Measurements from ENCODE around the gene TNPO2.
"Not testable (repeated sequence)": the region's sequence is repeated elsewhere in the genome, so short reads cannot be mapped to it uniquely, and the experiment has no call there.

Gene TNPO2

GRCh38 chr19:12725612-12726011 lies 1.9 kb upstream of the TNPO2 start:
- Mint-ChIP-seq H3K36me3 (ENCODE audit: low read depth) (peaks cover 22% of the 10 kb centered on the region), H3K4me1 (ENCODE audit: low read depth) (peaks cover 28% of the 10 kb centered on the region)
- not testable (repeated sequence) for H3K9me3 Mint-ChIP-seq; H3K4me3 Mint-ChIP-seq; H3K27ac Mint-ChIP-seq; H3K27me3 Mint-ChIP-seq (ENCODE audit: low read depth)

- peak overlapping the region; percentile 94 for H3K4me3 Mint-ChIP-seq
- H3K4me1 Mint-ChIP-seq (ENCODE audit: low read depth): peaks cover 26% of the 10 kb centered on the region
- H3K27me3 Mint-ChIP-seq (ENCODE audit: low read depth): no peaks in the 10 kb centered on the region
- no peaks in the 10 kb centered on the region for H3K9me3 Mint-ChIP-seq
- H3K27ac Mint-ChIP-seq: peak overlapping the region; percentile 89
- peaks cover 18% of the 10 kb centered on the region for H3K36me3 Mint-ChIP-seq (ENCODE audit: low read depth)
Observed at GRCh38 chr19:12723381-12723640, 421 bp downstream of the TNPO2 start.

GRCh38 chr19:12722566-12723380 lies 959 bp downstream of the TNPO2 start:
- H3K4me1 Mint-ChIP-seq (ENCODE audit: low read depth): peaks cover 26% of the 10 kb centered on the region
- peak overlapping the region; percentile 94 for H3K4me3 Mint-ChIP-seq
- peak overlapping the region; percentile 89 for H3K27ac Mint-ChIP-seq
- H3K9me3 Mint-ChIP-seq: no peaks in the 10 kb centered on the region
- peaks cover 18% of the 10 kb centered on the region for H3K36me3 Mint-ChIP-seq (ENCODE audit: low read depth)
- no peaks in the 10 kb centered on the region for H3K27me3 Mint-ChIP-seq (ENCODE audit: low read depth)

- peak overlapping the region; percentile 92 for H3K27ac Mint-ChIP-seq
- H3K4me1 Mint-ChIP-seq (ENCODE audit: low read depth): peaks cover 26% of the 10 kb centered on the region
- no peaks in the 10 kb centered on the region for H3K27me3 Mint-ChIP-seq (ENCODE audit: low read depth)
- no peaks in the 10 kb centered on the region for H3K9me3 Mint-ChIP-seq
- peak overlapping the region; percentile 94 for H3K4me3 Mint-ChIP-seq
- peaks cover 17% of the 10 kb centered on the region for H3K36me3 Mint-ChIP-seq (ENCODE audit: low read depth)
Observed at GRCh38 chr19:12721656-12722565, 1.8 kb downstream of the TNPO2 start.

GRCh38 chr19:12720851-12721655 lies 2.7 kb downstream of the TNPO2 start:
- Mint-ChIP-seq H3K27ac (peak overlapping the region; percentile 92), H3K36me3 (ENCODE audit: low read depth) (peaks cover 12% of the 10 kb centered on the region)

GRCh38 chr19:12720296-12720695 lies 3.4 kb downstream of the TNPO2 start:
- peak overlapping the region; percentile 85 for H3K4me3 Mint-ChIP-seq
- no peaks in the 10 kb centered on the region for H3K27me3 Mint-ChIP-seq (ENCODE audit: low read depth)
- peak overlapping the region; percentile 76 for H3K27ac Mint-ChIP-seq
- peaks cover 16% of the 10 kb centered on the region for H3K36me3 Mint-ChIP-seq (ENCODE audit: low read depth)
- no peaks in the 10 kb centered on the region for H3K9me3 Mint-ChIP-seq
- peaks cover 26% of the 10 kb centered on the region for H3K4me1 Mint-ChIP-seq (ENCODE audit: low read depth)

More at GRCh38 chr19:12720851-12721655, 2.7 kb downstream of the TNPO2 start:
- Mint-ChIP-seq H3K27me3 (ENCODE audit: low read depth) (no peaks in the 10 kb centered on the region), H3K4me1 (ENCODE audit: low read depth) (peaks cover 26% of the 10 kb centered on the region), H3K4me3 (peak overlapping the region; percentile 93), H3K9me3 (no peaks in the 10 kb centered on the region)

GRCh38 chr19:12715929-12716328 lies 7.8 kb downstream of the TNPO2 start:
- Mint-ChIP-seq H3K9me3 (no peaks in the 10 kb centered on the region), H3K4me1 (ENCODE audit: low read depth) (peaks cover 6% of the 10 kb centered on the region), H3K27ac (no peak overlapping the region), H3K36me3 (ENCODE audit: low read depth) (peaks cover 31% of the 10 kb centered on the region), H3K27me3 (ENCODE audit: low read depth) (no peaks in the 10 kb centered on the region), H3K4me3 (no peak overlapping the region)

- H3K36me3 Mint-ChIP-seq (ENCODE audit: low read depth): peaks cover 36% of the 10 kb centered on the region
- no peak overlapping the region for H3K27ac Mint-ChIP-seq
- no peaks in the 10 kb centered on the region for H3K9me3 Mint-ChIP-seq
- H3K4me1 Mint-ChIP-seq (ENCODE audit: low read depth): no peaks in the 10 kb centered on the region
- H3K4me3 Mint-ChIP-seq: no peak overlapping the region
- H3K27me3 Mint-ChIP-seq (ENCODE audit: low read depth): no peaks in the 10 kb centered on the region
Observed at GRCh38 chr19:12715102-12715501, 8.6 kb downstream of the TNPO2 start.

GRCh38 chr19:12713304-12713703 lies 10.4 kb downstream of the TNPO2 start:
- H3K4me1 Mint-ChIP-seq (ENCODE audit: low read depth); H3K27me3 Mint-ChIP-seq (ENCODE audit: low read depth); H3K4me3 Mint-ChIP-seq; H3K9me3 Mint-ChIP-seq; H3K27ac Mint-ChIP-seq: not testable (repeated sequence)
- peaks cover 32% of the 10 kb centered on the region for H3K36me3 Mint-ChIP-seq (ENCODE audit: low read depth)

- H3K36me3 Mint-ChIP-seq (ENCODE audit: low read depth): peaks cover 32% of the 10 kb centered on the region
- H3K9me3 Mint-ChIP-seq; H3K27ac Mint-ChIP-seq; H3K27me3 Mint-ChIP-seq (ENCODE audit: low read depth); H3K4me1 Mint-ChIP-seq (ENCODE audit: low read depth); H3K4me3 Mint-ChIP-seq: not testable (repeated sequence)
Observed at GRCh38 chr19:12712077-12712476, 11.7 kb downstream of the TNPO2 start.

- no peaks in the 10 kb centered on the region for H3K9me3 Mint-ChIP-seq
- no peak overlapping the region for H3K4me3 Mint-ChIP-seq
- H3K27ac Mint-ChIP-seq: no peak overlapping the region
- no peaks in the 10 kb centered on the region for H3K4me1 Mint-ChIP-seq (ENCODE audit: low read depth)
- H3K27me3 Mint-ChIP-seq (ENCODE audit: low read depth): no peaks in the 10 kb centered on the region
- H3K36me3 Mint-ChIP-seq (ENCODE audit: low read depth): peaks cover 36% of the 10 kb centered on the region
Observed at GRCh38 chr19:12711187-12711586, 12.5 kb downstream of the TNPO2 start.

GRCh38 chr19:12708641-12709040 lies 15.1 kb downstream of the TNPO2 start:
- H3K9me3 Mint-ChIP-seq: no peaks in the 10 kb centered on the region
- H3K4me3 Mint-ChIP-seq: no peak overlapping the region
- H3K36me3 Mint-ChIP-seq (ENCODE audit: low read depth): peaks cover 33% of the 10 kb centered on the region
- no peaks in the 10 kb centered on the region for H3K4me1 Mint-ChIP-seq (ENCODE audit: low read depth)
- no peak overlapping the region for H3K27ac Mint-ChIP-seq
- no peaks in the 10 kb centered on the region for H3K27me3 Mint-ChIP-seq (ENCODE audit: low read depth)

GRCh38 chr19:12706332-12706718 lies 17.4 kb downstream of the TNPO2 start:
- Mint-ChIP-seq H3K27ac (no peak overlapping the region), H3K4me3 (no peak overlapping the region), H3K9me3 (no peaks in the 10 kb centered on the region), H3K36me3 (ENCODE audit: low read depth) (peaks cover 32% of the 10 kb centered on the region), H3K4me1 (ENCODE audit: low read depth) (no peaks in the 10 kb centered on the region), H3K27me3 (ENCODE audit: low read depth) (no peaks in the 10 kb centered on the region)

- H3K27ac Mint-ChIP-seq: no peak overlapping the region
- no peaks in the 10 kb centered on the region for H3K9me3 Mint-ChIP-seq
- peaks cover 28% of the 10 kb centered on the region for H3K36me3 Mint-ChIP-seq (ENCODE audit: low read depth)
- H3K4me1 Mint-ChIP-seq (ENCODE audit: low read depth): no peaks in the 10 kb centered on the region
- H3K27me3 Mint-ChIP-seq (ENCODE audit: low read depth): no peaks in the 10 kb centered on the region
- H3K4me3 Mint-ChIP-seq: no peak overlapping the region
Observed at GRCh38 chr19:12705654-12706331, 17.9 kb downstream of the TNPO2 start.
